Thyroid gland (tissue), 4 donors: ENCODE data around the gene PGF.

ENCODE experiments used
- POLR2A ChIP-seq, 2 donors: fragments of 450-650 bp; IDR thresholded peaks; one replicate each; pipeline ENCODE4 v1.6.1; 2017; ENCODE audit warnings: antibody characterized with exemption in 2 of 2, mild to moderate bottlenecking in 2 of 2, moderate library complexity in 1 of 2
- TF ChIP-seq, protein P1 (sequence below), 6 experiments: fragments of 200-600 bp in 3 of 6; fragments of 450-650 bp in 3 of 6; sonication (generic) in 3 of 6; IDR thresholded peaks; one replicate each; pipeline ENCODE4 v1.5.1; 2016 to 2019; ENCODE audit warnings: antibody characterized with exemption in 6 of 6, mild to moderate bottlenecking in 2 of 6, inconsistent platforms in 1 of 6, moderate library complexity in 1 of 6

- TF ChIP-seq POLR2A (IDR thresholded peaks at IDR 0.05) = no peak
- TF ChIP-seq, protein P1, sequence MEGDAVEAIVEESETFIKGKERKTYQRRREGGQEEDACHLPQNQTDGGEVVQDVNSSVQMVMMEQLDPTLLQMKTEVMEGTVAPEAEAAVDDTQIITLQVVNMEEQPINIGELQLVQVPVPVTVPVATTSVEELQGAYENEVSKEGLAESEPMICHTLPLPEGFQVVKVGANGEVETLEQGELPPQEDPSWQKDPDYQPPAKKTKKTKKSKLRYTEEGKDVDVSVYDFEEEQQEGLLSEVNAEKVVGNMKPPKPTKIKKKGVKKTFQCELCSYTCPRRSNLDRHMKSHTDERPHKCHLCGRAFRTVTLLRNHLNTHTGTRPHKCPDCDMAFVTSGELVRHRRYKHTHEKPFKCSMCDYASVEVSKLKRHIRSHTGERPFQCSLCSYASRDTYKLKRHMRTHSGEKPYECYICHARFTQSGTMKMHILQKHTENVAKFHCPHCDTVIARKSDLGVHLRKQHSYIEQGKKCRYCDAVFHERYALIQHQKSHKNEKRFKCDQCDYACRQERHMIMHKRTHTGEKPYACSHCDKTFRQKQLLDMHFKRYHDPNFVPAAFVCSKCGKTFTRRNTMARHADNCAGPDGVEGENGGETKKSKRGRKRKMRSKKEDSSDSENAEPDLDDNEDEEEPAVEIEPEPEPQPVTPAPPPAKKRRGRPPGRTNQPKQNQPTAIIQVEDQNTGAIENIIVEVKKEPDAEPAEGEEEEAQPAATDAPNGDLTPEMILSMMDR (IDR thresholded peaks at IDR 0.05) = no peak
These were observed 19.1 kb upstream of the PGF start for GRCh38 chr14:74974364-74975058.
